Measurements from ENCODE around the gene DCC. TPM values are rescaled to one million over a fixed set of nuclear protein-coding genes. Genes with fewer than 3 reads are reported as not detected.

The DCC gene
- total RNA-seq, 4 donors from 2014 or later, result 0.94 TPM; not detected in 3

GRCh38 chr18:52897611-52898484 is 557.9 kb downstream of the DCC start:
- no peak for TF ChIP-seq CTCF (IDR thresholded peaks at IDR 0.05)
- no peak for TF ChIP-seq POLR2A (IDR thresholded peaks at IDR 0.05)
- 74 to 82% methylated on average over 5 of the region's 5 CpGs for WGBS, 2 donors
- no peak for DNase-seq
- Histone ChIP-seq H3K4me3 (replicated peaks in 1 of 3) (no peak overlapping the region), H3K27me3 (no peaks in the 10 kb centered on the region), H3K9me3 (no peaks in the 10 kb centered on the region), H3K27ac (no peak overlapping the region), H3K36me3 (no peaks in the 10 kb centered on the region), H3K4me1 (no peaks in the 10 kb centered on the region)
- intact Hi-C loops (cut with DNase I), result no loop called here

- no peaks in the 10 kb centered on the region for H3K36me3 ChIP-seq
- no peaks in the 10 kb centered on the region for H3K27me3 ChIP-seq
- no peak for DNase-seq
- H3K4me1 ChIP-seq, result no peaks in the 10 kb centered on the region
- no peak overlapping the region for H3K27ac ChIP-seq
- intact Hi-C loops (cut with DNase I), result no loop called here
- H3K4me3 ChIP-seq (replicated peaks in 1 of 3), result no peak overlapping the region
- WGBS, 2 donors, result 42 to 54% methylated on average over 3 of the region's 3 CpGs
- TF ChIP-seq POLR2A (IDR thresholded peaks at IDR 0.05), result no peak
- no peak for TF ChIP-seq CTCF (IDR thresholded peaks at IDR 0.05)
- no peaks in the 10 kb centered on the region for H3K9me3 ChIP-seq
Measured at GRCh38 chr18:52898485-52899058, 558.6 kb downstream of the DCC start.

GRCh38 chr18:52902188-52902587 is 562.2 kb downstream of the DCC start:
- Histone ChIP-seq H3K9me3 (no peaks in the 10 kb centered on the region), H3K4me1 (no peaks in the 10 kb centered on the region), H3K27me3 (no peaks in the 10 kb centered on the region), H3K4me3 (replicated peaks in 1 of 3) (no peak overlapping the region), H3K27ac (no peak overlapping the region), H3K36me3 (no peaks in the 10 kb centered on the region)
- intact Hi-C loops (cut with DNase I), result no loop called here
- 73 to 77% methylated on average over 3 of the region's 3 CpGs for WGBS, 2 donors
- TF ChIP-seq CTCF (IDR thresholded peaks at IDR 0.05) (no peak), POLR2A (IDR thresholded peaks at IDR 0.05) (no peak)
- DNase-seq, result no peak

- H3K27ac ChIP-seq, result no peak overlapping the region
- no peak overlapping the region for H3K4me3 ChIP-seq (replicated peaks in 1 of 3)
- no peaks in the 10 kb centered on the region for H3K36me3 ChIP-seq
- 23 to 25% methylated on average over 3 of the region's 3 CpGs for whole genome bisulfite sequencing, 2 donors
- TF ChIP-seq POLR2A (IDR thresholded peaks at IDR 0.05) (no peak), CTCF (IDR thresholded peaks at IDR 0.05) (peak in 4 of 6 experiments; percentile 22 to 45 (median 23))
- intact Hi-C loops (cut with DNase I), result no loop called here
- H3K4me1 ChIP-seq, result no peaks in the 10 kb centered on the region
- no peaks in the 10 kb centered on the region for H3K27me3 ChIP-seq
- peak; percentile 35 to 43 for DNase-seq
- no peaks in the 10 kb centered on the region for H3K9me3 ChIP-seq
Measured at GRCh38 chr18:52903857-52904256, 563.9 kb downstream of the DCC start.

All from thyroid gland (tissue), 4 donors.